ENCODE measurements around the gene ATP5F1D.

Gene ATP5F1D

GRCh38 chr19:1289686-1290025 is 48.1 kb downstream of the ATP5F1D start:
- H3K36me3 ChIP-seq (ENCODE audit: control insufficient read depth, insufficient read depth, low read length): no peaks in the 10 kb centered on the region
- no peak overlapping the region for H3K27ac ChIP-seq (ENCODE audit: low read depth, low read length)
- H3K9me3 ChIP-seq (ENCODE audit: control insufficient read depth, insufficient read depth, low read length): no peaks in the 10 kb centered on the region
- H3K27me3 ChIP-seq (ENCODE audit: control insufficient read depth, insufficient read depth, low read length): peaks cover under 1% of the 10 kb centered on the region
- no peaks in the 10 kb centered on the region for H3K4me1 ChIP-seq (ENCODE audit: control insufficient read depth, insufficient read depth, low read length)
- no peak overlapping the region for H3K9ac ChIP-seq (ENCODE audit: low read depth, low read length)
- no peak overlapping the region for H3K4me3 ChIP-seq (ENCODE audit: low read depth, low read length)

DNA sequence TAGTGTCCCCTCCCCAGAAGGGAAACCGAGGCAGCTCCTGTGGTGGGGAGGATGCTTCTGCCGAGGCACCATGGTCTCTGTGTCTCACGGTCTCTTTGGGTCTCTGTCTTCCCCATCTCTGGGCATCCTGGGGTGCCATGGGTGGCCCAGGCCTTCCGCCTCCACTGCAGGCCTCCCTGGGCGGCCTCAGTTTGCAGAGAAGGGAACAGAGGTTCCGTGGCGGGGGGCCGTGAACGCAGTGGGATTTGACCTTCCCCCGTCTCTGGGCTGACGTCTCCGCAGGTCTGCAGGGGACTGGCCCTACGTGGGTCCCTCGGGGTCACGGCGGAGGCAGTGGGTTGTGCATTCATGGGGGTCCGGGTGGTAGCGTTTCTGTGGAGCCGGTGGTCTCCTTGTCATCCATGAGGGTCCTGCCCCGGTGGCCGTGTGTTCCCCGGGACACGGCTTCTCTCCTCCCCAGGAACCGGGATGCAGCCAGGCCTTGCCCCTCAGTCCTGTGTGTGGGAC is 48.7 kb downstream of the ATP5F1D start:
- no peak overlapping the region for H3K9ac ChIP-seq (ENCODE audit: low read depth, low read length)
- H3K4me1 ChIP-seq (ENCODE audit: control insufficient read depth, insufficient read depth, low read length): no peaks in the 10 kb centered on the region
- H3K36me3 ChIP-seq (ENCODE audit: control insufficient read depth, insufficient read depth, low read length): no peaks in the 10 kb centered on the region
- no peaks in the 10 kb centered on the region for H3K9me3 ChIP-seq (ENCODE audit: control insufficient read depth, insufficient read depth, low read length)
- H3K27me3 ChIP-seq (ENCODE audit: control insufficient read depth, insufficient read depth, low read length): peaks cover 4% of the 10 kb centered on the region
- H3K4me3 ChIP-seq (ENCODE audit: low read depth, low read length): no peak overlapping the region
- H3K27ac ChIP-seq (ENCODE audit: low read depth, low read length): no peak overlapping the region

GRCh38 chr19:1290703-1291651 is 49.4 kb downstream of the ATP5F1D start:
- Histone ChIP-seq H3K27me3 (ENCODE audit: control insufficient read depth, insufficient read depth, low read length) (peaks cover 4% of the 10 kb centered on the region; the same call in 1 of the 2 replicates), H3K9me3 (ENCODE audit: control insufficient read depth, insufficient read depth, low read length) (no peaks in the 10 kb centered on the region), H3K4me3 (ENCODE audit: low read depth, low read length) (no peak overlapping the region), H3K9ac (ENCODE audit: low read depth, low read length) (no peak overlapping the region), H3K36me3 (ENCODE audit: control insufficient read depth, insufficient read depth, low read length) (no peaks in the 10 kb centered on the region), H3K4me1 (ENCODE audit: control insufficient read depth, insufficient read depth, low read length) (no peaks in the 10 kb centered on the region; the same call in 1 of the 2 replicates), H3K27ac (ENCODE audit: low read depth, low read length) (no peak overlapping the region)

DNA sequence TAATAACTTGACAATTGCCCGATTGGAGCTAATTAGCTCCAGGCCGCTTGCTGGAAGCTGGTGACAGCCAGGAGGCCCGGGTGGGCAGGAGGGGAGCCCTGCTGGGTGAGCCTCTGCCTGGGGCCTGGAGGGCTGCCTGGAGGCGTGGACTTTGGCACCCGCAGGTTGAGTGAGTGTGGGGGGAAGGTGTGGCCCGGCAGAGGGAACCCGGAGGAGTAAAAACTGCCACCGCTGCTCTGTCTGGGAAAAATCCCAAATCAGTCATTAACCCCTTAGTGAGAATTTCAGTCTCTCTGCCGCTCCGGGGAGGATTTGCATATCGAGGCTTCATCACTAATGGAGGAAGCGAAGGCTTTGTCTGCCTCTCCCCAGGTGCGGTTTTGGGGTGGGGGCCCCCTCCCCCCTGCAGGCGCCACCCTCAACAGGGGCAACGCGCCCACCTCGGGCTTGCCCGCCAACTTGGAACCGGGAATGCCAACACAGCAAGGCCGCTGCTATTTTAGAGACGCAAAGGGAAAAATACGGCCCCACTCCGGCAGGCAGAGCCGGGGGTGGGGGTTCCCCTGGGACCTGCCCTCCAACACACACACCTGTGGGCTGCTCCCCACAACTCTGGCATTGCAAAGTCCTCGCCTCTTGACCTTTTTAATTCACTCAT is 50.3 kb downstream of the ATP5F1D start:
- Histone ChIP-seq H3K27ac (ENCODE audit: low read depth, low read length) (no peak overlapping the region), H3K9ac (ENCODE audit: low read depth, low read length) (no peak overlapping the region), H3K9me3 (ENCODE audit: control insufficient read depth, insufficient read depth, low read length) (no peaks in the 10 kb centered on the region), H3K36me3 (ENCODE audit: control insufficient read depth, insufficient read depth, low read length) (no peaks in the 10 kb centered on the region), H3K27me3 (ENCODE audit: control insufficient read depth, insufficient read depth, low read length) (peaks cover 4% of the 10 kb centered on the region; the same call in 1 of the 2 replicates), H3K4me3 (ENCODE audit: low read depth, low read length) (no peak overlapping the region), H3K4me1 (ENCODE audit: control insufficient read depth, insufficient read depth, low read length) (no peaks in the 10 kb centered on the region; the same call in 1 of the 2 replicates)

DNA sequence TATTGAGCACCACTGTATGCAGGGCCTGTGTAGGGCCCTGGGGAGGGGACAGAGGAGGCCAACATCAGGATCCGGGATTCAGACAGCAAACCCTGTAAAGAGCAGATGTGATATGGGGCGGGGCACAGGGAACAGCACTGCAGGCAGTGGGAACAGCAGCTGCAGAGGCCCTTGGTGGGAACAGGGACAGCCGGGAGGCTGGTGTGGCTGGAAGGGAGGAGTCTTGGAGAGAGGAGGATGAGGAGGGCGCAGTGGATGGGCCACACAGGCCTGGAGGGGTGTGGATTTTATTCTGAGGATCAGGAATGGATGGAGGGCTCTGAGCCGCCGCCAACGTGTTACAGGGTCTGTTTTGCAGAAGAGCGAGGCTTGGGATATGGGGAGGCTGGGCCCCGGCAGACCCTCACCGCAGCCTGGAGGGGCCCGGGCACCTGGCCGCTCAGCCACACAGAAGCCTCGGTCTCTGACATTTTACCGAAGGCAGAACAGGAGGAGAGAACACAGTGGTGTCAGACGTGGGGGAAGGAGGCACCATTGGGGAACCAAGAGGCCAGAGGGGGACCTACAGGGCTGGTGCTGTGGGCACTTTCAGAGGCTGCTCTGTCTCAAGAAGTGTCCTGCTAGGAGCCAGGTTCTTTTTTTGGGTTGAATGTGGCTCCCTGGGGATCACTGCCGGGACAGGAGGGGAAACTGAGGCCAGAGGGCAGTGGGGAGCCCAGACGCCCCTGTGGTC is 51.0 kb downstream of the ATP5F1D start:
- Histone ChIP-seq H3K27ac (ENCODE audit: low read depth, low read length) (no peak overlapping the region), H3K36me3 (ENCODE audit: control insufficient read depth, insufficient read depth, low read length) (no peaks in the 10 kb centered on the region), H3K27me3 (ENCODE audit: control insufficient read depth, insufficient read depth, low read length) (peaks cover 4% of the 10 kb centered on the region; the same call in 1 of the 2 replicates), H3K9ac (ENCODE audit: low read depth, low read length) (no peak overlapping the region), H3K4me3 (ENCODE audit: low read depth, low read length) (no peak overlapping the region), H3K9me3 (ENCODE audit: control insufficient read depth, insufficient read depth, low read length) (no peaks in the 10 kb centered on the region), H3K4me1 (ENCODE audit: control insufficient read depth, insufficient read depth, low read length) (no peaks in the 10 kb centered on the region; the same call in 1 of the 2 replicates)

DNA sequence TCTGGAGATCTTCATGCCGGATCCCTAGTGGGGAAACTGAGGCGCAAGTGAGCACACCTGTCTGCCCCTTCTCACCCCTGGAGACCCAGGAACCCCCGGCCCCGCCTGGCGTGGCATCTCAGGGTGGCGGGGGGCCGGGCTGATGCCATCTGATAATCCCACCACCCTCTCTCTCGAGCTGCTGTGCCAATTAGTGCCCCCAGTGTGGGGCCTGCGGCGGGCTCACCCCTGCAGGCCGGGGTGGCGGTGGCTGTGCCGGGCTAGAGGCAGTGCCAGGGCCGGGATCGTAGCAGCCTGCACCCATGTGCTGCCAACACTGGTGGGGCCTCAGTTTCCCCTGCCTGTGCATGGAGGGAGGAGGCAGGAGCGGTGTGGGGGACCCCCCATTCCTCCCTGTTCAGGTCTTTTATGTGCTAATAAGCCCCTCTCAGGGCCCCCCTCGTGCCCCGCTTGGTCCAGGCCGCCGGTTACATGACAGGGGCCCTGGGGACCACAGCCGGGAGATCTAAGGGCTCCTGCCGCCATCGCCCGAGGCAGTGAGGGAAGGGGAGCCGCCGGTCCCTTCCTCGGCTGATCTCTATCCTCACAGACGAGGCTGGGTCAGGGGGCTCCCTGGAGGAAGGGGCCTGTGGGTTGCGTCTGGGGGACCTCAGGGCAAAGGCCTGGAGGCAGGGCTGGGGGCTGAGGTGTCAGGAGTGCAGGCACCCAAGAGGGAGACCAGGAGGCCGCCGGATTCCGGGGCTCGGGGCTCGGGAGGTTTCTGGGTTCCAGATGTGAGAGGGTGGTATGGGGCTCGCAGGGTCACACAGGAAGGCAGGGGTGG is 52.4 kb downstream of the ATP5F1D start:
- peaks cover 4% of the 10 kb centered on the region; the same call in 1 of the 2 replicates for H3K27me3 ChIP-seq (ENCODE audit: control insufficient read depth, insufficient read depth, low read length)
- no peak overlapping the region for H3K27ac ChIP-seq (ENCODE audit: low read depth, low read length)
- no peaks in the 10 kb centered on the region for H3K9me3 ChIP-seq (ENCODE audit: control insufficient read depth, insufficient read depth, low read length)
- no peak overlapping the region for H3K4me3 ChIP-seq (ENCODE audit: low read depth, low read length)
- no peaks in the 10 kb centered on the region for H3K36me3 ChIP-seq (ENCODE audit: control insufficient read depth, insufficient read depth, low read length)
- no peak overlapping the region for H3K9ac ChIP-seq (ENCODE audit: low read depth, low read length)
- H3K4me1 ChIP-seq (ENCODE audit: control insufficient read depth, insufficient read depth, low read length): no peaks in the 10 kb centered on the region; the same call in 1 of the 2 replicates
